A673 (cell line): ENCODE results near the gene DMD. TPM values are rescaled to one million over a fixed set of nuclear protein-coding genes. Genes with fewer than 3 reads are reported as not detected.

Source experiments
- BruUV-seq: library from RNA; stranded (reverse); fragments of 400-500 nt; replicated peaks from 2 replicates; lab custom pipeline; 2021; lab: Mats Ljungman, UMichigan
- CTCF ChIA-PET: fragments of 300-600 bp; sonication (Branson Sonifier 250); formaldehyde crosslinking; loops from one replicate; lab custom pipeline; 2022; ENCODE audit warnings: antibody characterized with exemption; lab: Charles Lee
- POLR2A ChIA-PET: fragments of 300-600 bp; sonication (Branson Sonifier 250); formaldehyde crosslinking; loops from one replicate; lab custom pipeline; 2022; ENCODE audit warnings: antibody characterized with exemption; ENCODE audit not compliant: low non-redundant PET; lab: Charles Lee
- DNase-seq: peaks from one replicate; pipeline ENCODE4 v3.0.0-alpha.2; 2015; ENCODE audit warnings: low spot score
- H3K27ac ChIP-seq: fragments of 200-600 bp; sonication (generic); 2 replicates; pipeline ENCODE4 v1.5.1; 2016; ENCODE audit warnings: mixed run types, low read depth, mild to moderate bottlenecking, mixed read lengths, antibody characterized with exemption, low read length; ENCODE audit not compliant: poor library complexity, severe bottlenecking
- H3K27me3 ChIP-seq: fragments of 200-600 bp; sonication (generic); replicated peaks from 2 replicates; pipeline ENCODE4 v1.6.1; 2017; ENCODE audit warnings: mixed run types, low read depth, mild to moderate bottlenecking, mixed read lengths, antibody characterized with exemption, low read length; ENCODE audit not compliant: insufficient read depth, poor library complexity
- H3K36me3 ChIP-seq: fragments of 200-600 bp; sonication (generic); 2 replicates; pipeline ENCODE4 v1.6.1; 2016; ENCODE audit warnings: mixed run types, mild to moderate bottlenecking, mixed read lengths, antibody characterized with exemption, low read length; ENCODE audit not compliant: insufficient read depth, poor library complexity, severe bottlenecking
- H3K4me1 ChIP-seq: fragments of 200-600 bp; sonication (generic); 2 replicates; pipeline ENCODE4 v1.6.1; 2017; ENCODE audit warnings: mixed run types, mild to moderate bottlenecking, mixed read lengths, antibody characterized with exemption, low read length; ENCODE audit not compliant: insufficient read depth, poor library complexity, severe bottlenecking
- H3K4me3 ChIP-seq: fragments of 200-600 bp; sonication (generic); 2 replicates; pipeline ENCODE4 v1.5.1; 2016; ENCODE audit warnings: low read depth, mixed run types, mild to moderate bottlenecking, mixed read lengths, low read length; ENCODE audit not compliant: poor library complexity, severe bottlenecking
- H3K9me3 ChIP-seq: fragments of 200-600 bp; sonication (generic); 2 replicates; pipeline ENCODE4 v1.6.1; 2016; ENCODE audit warnings: mixed run types, low read depth, mild to moderate bottlenecking, mixed read lengths, antibody characterized with exemption, low read length; ENCODE audit not compliant: poor library complexity, severe bottlenecking
- CTCF ChIP-seq: fragments of 300-800, 200-600 bp; sonication (generic); conservative IDR thresholded peaks from 2 replicates; pipeline ENCODE4 v1.5.1; 2017; ENCODE audit warnings: low read depth, mild to moderate bottlenecking, antibody characterized with exemption, low read length, moderate library complexity, mixed read lengths
- EZH2 ChIP-seq: fragments of 200-600 bp; sonication (generic); IDR thresholded peaks from 2 replicates; pipeline ENCODE4 v1.6.1; 2017; ENCODE audit warnings: borderline replicate concordance, low read depth, mild to moderate bottlenecking, mixed read lengths, antibody characterized with exemption, low read length; ENCODE audit not compliant: poor library complexity, severe bottlenecking
- intact Hi-C: fragments of 100-400 bp; cut with micrococcal nuclease; formaldehyde crosslinking; loops from one replicate; pipeline ENCODE4 v1.10.0; 2022; ENCODE audit not compliant: unreplicated experiment
- total RNA-seq: library from RNA; stranded (reverse); gene quantifications from 2 replicates; pipeline ENCODE4 v1.2.3, GENCODE V29; 2021

DMD gene
- total RNA-seq, 1 experiment from 2014 or later, result 5.4 TPM

GRCh38 chrX:31435592-31435991, 1775.8 kb downstream of the DMD start:
- Histone ChIP-seq H3K4me3 (no peak overlapping the region), H3K27ac (no peak overlapping the region), H3K9me3 (no peaks in the 10 kb centered on the region), H3K27me3 (peaks cover 11% of the 10 kb centered on the region), H3K4me1 (no peaks in the 10 kb centered on the region), H3K36me3 (no peaks in the 10 kb centered on the region)
- CTCF ChIA-PET, result no interaction called here
- no peak for DNase-seq
- BruUV-seq, result no TSS peak
- POLR2A ChIA-PET, result no interaction called here
- intact Hi-C loops, result no loop called here
- TF ChIP-seq EZH2, result no peak
- no peak for TF ChIP-seq CTCF

- H3K9me3 ChIP-seq, result no peaks in the 10 kb centered on the region
- H3K36me3 ChIP-seq, result no peaks in the 10 kb centered on the region
- peaks cover 11% of the 10 kb centered on the region for H3K27me3 ChIP-seq
- no peak for DNase-seq
- no peak for TF ChIP-seq EZH2
- TF ChIP-seq CTCF, result no peak
- ChIA-PET CTCF (no interaction called here), POLR2A (no interaction called here)
- no peak overlapping the region for H3K4me3 ChIP-seq
- no peak overlapping the region for H3K27ac ChIP-seq
- no TSS peak for BruUV-seq
- intact Hi-C loops, result no loop called here
- no peaks in the 10 kb centered on the region for H3K4me1 ChIP-seq
Observed at GRCh38 chrX:31433856-31434255, 1777.5 kb downstream of the DMD start.

- CTCF ChIA-PET, result no interaction called here
- intact Hi-C loops, result no loop called here
Observed at GRCh38 chrX:31429915-31430314, 1781.4 kb downstream of the DMD start.

More at GRCh38 chrX:31429915-31430314, 1781.4 kb downstream of the DMD start:
- Histone ChIP-seq H3K4me1 (no peaks in the 10 kb centered on the region), H3K27me3 (no peaks in the 10 kb centered on the region), H3K36me3 (no peaks in the 10 kb centered on the region), H3K4me3 (no peak overlapping the region), H3K27ac (no peak overlapping the region), H3K9me3 (no peaks in the 10 kb centered on the region)
- no peak for TF ChIP-seq EZH2
- no peak for TF ChIP-seq CTCF
- no TSS peak for BruUV-seq
- POLR2A ChIA-PET, result no interaction called here
- no peak for DNase-seq
